DND-41 (cell line): ENCODE measurements around the gene KCNT2.

Source experiments
- CTCF ChIP-seq: IDR thresholded peaks from 2 replicates; pipeline ENCODE4 v1.5.1; 2012; ENCODE audit warnings: borderline replicate concordance, low read length, moderate library complexity, mild to moderate bottlenecking; ENCODE audit not compliant: poor library complexity, severe bottlenecking; ENCODE audit errors: extremely low read depth
- EZH2 ChIP-seq: IDR thresholded peaks from 3 replicates; pipeline ENCODE4 v1.6.1; 2012; ENCODE audit warnings: borderline replicate concordance, low read depth, mild to moderate bottlenecking, moderate library complexity, low read length, inconsistent platforms; ENCODE audit not compliant: severe bottlenecking

GRCh38 chr1:196640976-196641375 lies 32.7 kb upstream of the KCNT2 start:
- TF ChIP-seq CTCF (no peak), EZH2 (no peak)
